Kidney epithelial cell (primary cell): ENCODE results near the gene PREX1. TPM values are rescaled to one million over a fixed set of nuclear protein-coding genes. Genes with fewer than 3 reads are reported as not detected.

ENCODE experiments used
- DNase-seq: peaks from one replicate; pipeline ENCODE4 v3.0.0-alpha.2; 2010; ENCODE audit warnings: low read depth
- H3K27me3 ChIP-seq: 2 replicates; pipeline ENCODE4 v1.6.0; 2011; ENCODE audit warnings: low read length; ENCODE audit not compliant: control insufficient read depth, insufficient read depth
- H3K36me3 ChIP-seq: 2 replicates; pipeline ENCODE4 v1.5.1; 2011; ENCODE audit warnings: low read length; ENCODE audit not compliant: control insufficient read depth, insufficient read depth
- H3K4me3 ChIP-seq: 2 replicates; pipeline ENCODE4 v1.5.1; 2011; ENCODE audit warnings: low read depth, mild to moderate bottlenecking, control low read depth, low read length
- total RNA-seq: library from RNA; depleted of rRNA; stranded (reverse); fragments of >200 nt; gene quantifications from 2 replicates; pipeline ENCODE4 v1.2.3, GENCODE V29; 2015
- TF ChIP-seq, protein P1 (sequence below): IDR thresholded peaks from 2 replicates; pipeline ENCODE4 v1.5.1; 2011; ENCODE audit warnings: mild to moderate bottlenecking, moderate library complexity, low read length, control low read depth, inconsistent platforms; ENCODE audit not compliant: insufficient read depth, poor library complexity, severe bottlenecking

PREX1 gene
- total RNA-seq, 1 donor from 2014 or later: 3.5 TPM

- TF ChIP-seq, protein P1, sequence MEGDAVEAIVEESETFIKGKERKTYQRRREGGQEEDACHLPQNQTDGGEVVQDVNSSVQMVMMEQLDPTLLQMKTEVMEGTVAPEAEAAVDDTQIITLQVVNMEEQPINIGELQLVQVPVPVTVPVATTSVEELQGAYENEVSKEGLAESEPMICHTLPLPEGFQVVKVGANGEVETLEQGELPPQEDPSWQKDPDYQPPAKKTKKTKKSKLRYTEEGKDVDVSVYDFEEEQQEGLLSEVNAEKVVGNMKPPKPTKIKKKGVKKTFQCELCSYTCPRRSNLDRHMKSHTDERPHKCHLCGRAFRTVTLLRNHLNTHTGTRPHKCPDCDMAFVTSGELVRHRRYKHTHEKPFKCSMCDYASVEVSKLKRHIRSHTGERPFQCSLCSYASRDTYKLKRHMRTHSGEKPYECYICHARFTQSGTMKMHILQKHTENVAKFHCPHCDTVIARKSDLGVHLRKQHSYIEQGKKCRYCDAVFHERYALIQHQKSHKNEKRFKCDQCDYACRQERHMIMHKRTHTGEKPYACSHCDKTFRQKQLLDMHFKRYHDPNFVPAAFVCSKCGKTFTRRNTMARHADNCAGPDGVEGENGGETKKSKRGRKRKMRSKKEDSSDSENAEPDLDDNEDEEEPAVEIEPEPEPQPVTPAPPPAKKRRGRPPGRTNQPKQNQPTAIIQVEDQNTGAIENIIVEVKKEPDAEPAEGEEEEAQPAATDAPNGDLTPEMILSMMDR: no peak
- Histone ChIP-seq H3K36me3 (no peaks in the 10 kb centered on the region), H3K4me3 (no peak overlapping the region), H3K27me3 (peaks cover 16% of the 10 kb centered on the region)
- no peak for DNase-seq
These were observed 154.3 kb downstream of the PREX1 start for GRCh38 chr20:48673507-48673906.

DNA sequence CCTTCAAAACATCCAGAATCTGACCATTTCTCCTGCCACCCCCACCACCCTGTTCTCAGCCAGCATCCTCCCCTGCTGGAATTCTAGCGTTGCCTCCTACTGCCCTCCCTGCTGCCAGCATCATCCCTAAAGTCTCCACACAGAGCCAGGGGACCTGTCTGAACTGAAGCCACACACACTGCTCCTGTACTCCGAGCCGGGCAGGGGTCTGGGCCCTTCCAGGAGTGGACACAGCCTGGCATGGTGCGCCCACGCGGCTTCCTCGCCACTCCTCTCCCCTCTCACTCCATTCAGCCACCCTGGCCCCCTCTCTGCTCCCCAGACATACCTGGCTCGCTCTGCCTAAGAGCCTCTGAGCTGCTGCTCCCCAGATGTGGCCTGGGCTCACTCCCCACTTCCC is 155.5 kb downstream of the PREX1 start:
- no peaks in the 10 kb centered on the region for H3K36me3 ChIP-seq
- DNase-seq: no peak

GRCh38 chr20:48671141-48671540 is 156.7 kb downstream of the PREX1 start:
- H3K4me3 ChIP-seq: no peak overlapping the region
- TF ChIP-seq, protein P1: no peak
- H3K27me3 ChIP-seq: peaks cover 15% of the 10 kb centered on the region
- DNase-seq: no peak
- no peaks in the 10 kb centered on the region for H3K36me3 ChIP-seq

More for the DNA sequence above, 155.5 kb downstream of the PREX1 start:
- TF ChIP-seq, protein P1: no peak
- H3K4me3 ChIP-seq: no peak overlapping the region
- H3K27me3 ChIP-seq: peaks cover 16% of the 10 kb centered on the region

DNA sequence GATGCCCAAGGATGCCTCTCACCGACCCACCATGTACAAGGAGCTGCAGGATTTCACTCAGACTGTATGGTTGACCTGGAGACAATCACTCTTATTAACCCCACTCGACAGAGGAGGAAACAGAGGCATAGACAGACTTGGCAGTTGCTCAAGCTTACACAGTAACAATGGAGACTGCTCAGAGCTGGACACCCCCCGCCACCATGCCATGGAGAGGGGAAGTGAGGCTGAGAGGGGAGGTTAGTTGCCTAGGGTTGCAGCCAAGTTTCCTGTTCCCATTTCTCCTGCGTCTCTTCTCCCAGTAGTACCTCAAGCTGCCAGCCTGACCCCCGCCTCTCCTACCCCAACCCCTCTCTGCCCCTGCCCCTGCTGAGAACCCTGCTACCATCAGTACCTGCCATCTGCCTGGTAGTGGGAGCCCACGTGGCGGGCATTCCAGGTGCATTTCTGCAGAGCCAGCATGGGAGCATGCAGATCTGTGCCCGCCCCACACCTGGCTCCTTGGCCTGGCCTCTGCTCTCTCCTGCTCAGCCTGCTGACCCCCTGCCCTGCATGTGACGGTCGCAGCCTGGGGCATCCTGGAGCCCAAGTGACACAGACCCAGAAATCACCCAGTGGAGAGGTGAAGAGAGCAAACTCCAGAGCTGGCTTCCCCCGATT is 157.7 kb downstream of the PREX1 start:
- Histone ChIP-seq H3K36me3 (no peaks in the 10 kb centered on the region), H3K27me3 (peaks cover 14% of the 10 kb centered on the region), H3K4me3 (no peak overlapping the region)
- TF ChIP-seq, protein P1: no peak
- no peak for DNase-seq

GRCh38 chr20:48668451-48668946 is 159.3 kb downstream of the PREX1 start:
- Histone ChIP-seq H3K27me3 (peaks cover 14% of the 10 kb centered on the region), H3K36me3 (no peaks in the 10 kb centered on the region), H3K4me3 (no peak overlapping the region)
- TF ChIP-seq, protein P1: no peak
- DNase-seq: no peak
